Right lobe of liver (tissue), 6 donors: Measurements from ENCODE around the gene PGAM2. TPM values are rescaled to one million over a fixed set of nuclear protein-coding genes. Genes with fewer than 3 reads are reported as not detected.
A peak's percentile ranks its signal among the peaks of the same experiment; 100 is the strongest.

ENCODE experiments used
- ATAC-seq, 4 donors: fragments of 200-7000 bp; cut with Tn5 transposase; one replicate each; pipeline ENCODE4 v1.9.1; 2020; ENCODE audit warnings: mild to moderate bottlenecking in 4 of 4, moderate library complexity in 4 of 4
- DNase-seq, 3 donors: peaks; one replicate each; pipeline ENCODE4 v3.0.0-alpha.2; 2020
- H3K27ac ChIP-seq, 3 donors: fragments of 200-600 bp; one replicate each; pipeline ENCODE4 v1.8.0; 2022
- H3K27me3 ChIP-seq, 2 donors: fragments of 200-600 bp; one replicate each; pipeline ENCODE4 v1.8.0; 2022
- H3K36me3 ChIP-seq, 4 donors: fragments of 200-600 bp; sonication (generic) in 1 of 4; one replicate each; pipeline versions ENCODE4 v1.5.1 to v1.8.0; 2017 to 2022; ENCODE audit warnings: control low read depth in 1 of 4
- H3K4me1 ChIP-seq, 4 donors: fragments of 200-600 bp; sonication (generic) in 1 of 4; one replicate each; pipeline versions ENCODE4 v1.5.1 to v1.8.0; 2017 to 2022; ENCODE audit warnings: control low read depth in 1 of 4
- H3K4me3 ChIP-seq, 3 donors: fragments of 200-600 bp; one replicate each; pipeline ENCODE4 v1.8.0; 2022
- H3K9me3 ChIP-seq, 4 donors: fragments of 200-600 bp; sonication (generic) in 1 of 4; one replicate each; pipeline versions ENCODE4 v1.5.1 to v1.8.0; 2017 to 2022; ENCODE audit warnings: control low read depth in 1 of 4
- CTCF ChIP-seq, 4 donors: fragments of 200-600 bp in 3 of 4; fragments of 450-650 bp in 1 of 4; IDR thresholded peaks; one replicate each; pipeline versions ENCODE4 v1.5.1 to v1.8.0; 2016 to 2022; ENCODE audit warnings: antibody characterized with exemption in 4 of 4, mild to moderate bottlenecking in 2 of 4
- POLR2A ChIP-seq: fragments of 450-650 bp; IDR thresholded peaks from one replicate; pipeline ENCODE4 v1.6.1; 2017; ENCODE audit warnings: antibody characterized with exemption, mild to moderate bottlenecking
- WGBS: methylation state at CpG from one replicate; pipeline ENCODE4 v1.1.6; 2018; ENCODE audit warnings: low coverage, low lambda C conversion rate; ENCODE audit not compliant: insufficient coverage; ENCODE audit errors: missing lambda C conversion rate; 5-methylcytosine and 5-hydroxymethylcytosine counted together
- intact Hi-C, 2 donors: fragments of 100-400 bp; cut with DNase I; formaldehyde crosslinking; loops; one replicate each; pipeline versions ENCODE4 v1.11.2 to v1.14.1; 2022
- total RNA-seq, 6 experiments: library from RNA; depleted of rRNA in 2 of 6; stranded (reverse); fragments of >200 nt in 2 of 6; fragmentation: NEBNext Ultra II Directional in 3 of 6; extraction: Animal tissue kit (Norgen Biotek cat#: 25700) in 3 of 6; gene quantifications; one replicate each; pipeline versions ENCODE4 v1.1.0 to v1.2.4, GENCODE V29; 2016 to 2023
- donor health status: DM: no; HTN: yes; CAD: no.
- donor health status: DM: no; HTN: no; CAD: no.
- donor health status: DM: no; HTN: no; CAD: no.
- donor health status: DM: no; HTN: yes; CAD: no.
- donor health status: DM: no; HTN: yes; CAD: no.

The PGAM2 gene
- total RNA-seq, 6 experiments from 2014 or later = 0.31 to 0.56 (median 0.46) TPM; not detected in 3

GRCh38 chr7:44059219-44060090, 5.9 kb downstream of the PGAM2 start:
- Histone ChIP-seq H3K4me3 (no peak overlapping the region), H3K4me1 (peaks cover 0 to 19% (median 3%) of the 10 kb centered on the region in 4 donors), H3K27ac (no peak overlapping the region), H3K27me3 (no peaks in the 10 kb centered on the region), H3K36me3 (peaks cover 0 to 55% (median 27%) of the 10 kb centered on the region in 4 donors), H3K9me3 (no peaks in the 10 kb centered on the region)
- TF ChIP-seq POLR2A (no peak), CTCF (IDR thresholded peaks at IDR 0.05) (no peak)
- no CpG with 5 or more reads among the region's 14 CpGs for WGBS
- DNase-seq = peak in 2 of 3 donors; percentile 39 to 50
- ATAC-seq = no peak
- intact Hi-C loops = no loop called here

GRCh38 chr7:44058759-44059218, 6.6 kb downstream of the PGAM2 start:
- no peak for ATAC-seq
- Histone ChIP-seq H3K4me1 (peaks cover 0 to 19% (median 3%) of the 10 kb centered on the region in 4 donors), H3K36me3 (peaks cover 0 to 57% (median 29%) of the 10 kb centered on the region in 4 donors), H3K4me3 (no peak overlapping the region), H3K9me3 (no peaks in the 10 kb centered on the region), H3K27ac (no peak overlapping the region), H3K27me3 (no peaks in the 10 kb centered on the region)
- DNase-seq = peak in 2 of 3 donors; percentile 30 to 36
- TF ChIP-seq CTCF (IDR thresholded peaks at IDR 0.05) (no peak), POLR2A (no peak)
- 80% methylated on average over 3 of the region's 7 CpGs for whole genome bisulfite sequencing
- intact Hi-C loops = no loop called here

GRCh38 chr7:44057849-44058758, 7.3 kb downstream of the PGAM2 start:
- WGBS = 90% methylated on average over 11 of the region's 30 CpGs
- intact Hi-C loops = no loop called here
- Histone ChIP-seq H3K27ac (no peak overlapping the region), H3K4me3 (no peak overlapping the region), H3K27me3 (no peaks in the 10 kb centered on the region), H3K9me3 (no peaks in the 10 kb centered on the region), H3K36me3 (peaks cover 0 to 58% (median 31%) of the 10 kb centered on the region in 4 donors), H3K4me1 (peaks cover 0 to 12% (median 3%) of the 10 kb centered on the region in 4 donors)
- TF ChIP-seq CTCF (IDR thresholded peaks at IDR 0.05) (no peak), POLR2A (no peak)
- ATAC-seq = no peak
- peak in 2 of 3 donors; percentile 37 to 42 for DNase-seq

- Histone ChIP-seq H3K4me3 (no peak overlapping the region), H3K36me3 (peaks cover 0 to 64% (median 36%) of the 10 kb centered on the region in 4 donors), H3K27ac (no peak overlapping the region), H3K27me3 (no peaks in the 10 kb centered on the region), H3K9me3 (no peaks in the 10 kb centered on the region), H3K4me1 (peaks cover 0 to 4% (median under 1%) of the 10 kb centered on the region in 4 donors)
- no peak for ATAC-seq
- DNase-seq = peak in 2 of 3 donors; percentile 32 to 34
- no peak for TF ChIP-seq POLR2A
- no peak for TF ChIP-seq CTCF (IDR thresholded peaks at IDR 0.05)
- intact Hi-C loops = no loop called here
- no CpG with 5 or more reads among the region's 11 CpGs for WGBS
Observed at GRCh38 chr7:44057181-44057848, 8.1 kb downstream of the PGAM2 start.
